Astrocyte (in vitro differentiated cells and primary cell): ENCODE data around the gene TK1. TPM values are rescaled to one million over a fixed set of nuclear protein-coding genes. Genes with fewer than 3 reads are reported as not detected.

Source experiments
- DNase-seq: peaks from one replicate; pipeline ENCODE4 v3.0.0-alpha.2; 2010; ENCODE audit warnings: low read depth
- FAIRE-seq: peaks from 2 replicates; lab custom pipeline; 2011; peaks lifted over from hg19 to GRCh38; lab: Jason Lieb, UNC
- H2AFZ ChIP-seq: 2 replicates; pipeline ENCODE4 v1.6.0; 2012; ENCODE audit warnings: low read depth, low read length, inconsistent platforms
- H3K27ac ChIP-seq: 2 replicates; pipeline ENCODE4 v1.5.1; 2011; ENCODE audit warnings: low read depth, low read length, inconsistent platforms
- H3K27me3 ChIP-seq: 2 replicates; pipeline ENCODE4 v1.6.0; 2011; ENCODE audit warnings: low read length, inconsistent platforms; ENCODE audit not compliant: insufficient read depth
- H3K36me3 ChIP-seq: 2 replicates; pipeline ENCODE4 v1.5.1; 2011; ENCODE audit warnings: low read length, inconsistent platforms; ENCODE audit not compliant: insufficient read depth
- H3K4me1 ChIP-seq: 2 replicates; pipeline ENCODE4 v1.5.1; 2011; ENCODE audit warnings: low read length, inconsistent platforms; ENCODE audit not compliant: insufficient read depth
- H3K4me2 ChIP-seq: 2 replicates; pipeline ENCODE4 v1.6.0; 2012; ENCODE audit warnings: low read length, inconsistent platforms
- H3K4me3 ChIP-seq: 2 replicates; pipeline ENCODE4 v1.5.1; 2011; ENCODE audit warnings: low read depth, mild to moderate bottlenecking, low read length, inconsistent platforms; ENCODE audit not compliant: insufficient read depth
- H3K79me2 ChIP-seq: 2 replicates; pipeline ENCODE4 v1.6.0; 2012; ENCODE audit warnings: mild to moderate bottlenecking, low read length, inconsistent platforms; ENCODE audit not compliant: insufficient read depth
- H3K9ac ChIP-seq: 2 replicates; pipeline ENCODE4 v1.6.0; 2012; ENCODE audit warnings: mild to moderate bottlenecking, low read length, inconsistent platforms
- H3K9me3 ChIP-seq: 2 replicates; pipeline ENCODE4 v1.5.1; 2012; ENCODE audit warnings: low read depth, mild to moderate bottlenecking, low read length, inconsistent platforms; ENCODE audit not compliant: insufficient read depth
- H4K20me1 ChIP-seq: 2 replicates; pipeline ENCODE4 v1.6.0; 2012; ENCODE audit warnings: low read length, inconsistent platforms; ENCODE audit not compliant: insufficient read depth
- H3K27ac Mint-ChIP-seq: one replicate; pipeline ENCODE4 v1.8.0; 2021; ENCODE audit warnings: mild to moderate bottlenecking, mixed read lengths; ENCODE audit not compliant: unreplicated experiment
- H3K27me3 Mint-ChIP-seq: one replicate; pipeline ENCODE4 v1.8.0; 2021; ENCODE audit warnings: low read depth, mixed read lengths; ENCODE audit not compliant: unreplicated experiment
- H3K36me3 Mint-ChIP-seq: one replicate; pipeline ENCODE4 v1.8.0; 2021; ENCODE audit warnings: low read depth, mixed read lengths; ENCODE audit not compliant: unreplicated experiment
- H3K4me1 Mint-ChIP-seq: one replicate; pipeline ENCODE4 v1.8.0; 2021; ENCODE audit warnings: low read depth, mixed read lengths; ENCODE audit not compliant: unreplicated experiment
- H3K4me3 Mint-ChIP-seq: one replicate; pipeline ENCODE4 v1.8.0; 2021; ENCODE audit warnings: mild to moderate bottlenecking, moderate library complexity, mixed read lengths; ENCODE audit not compliant: unreplicated experiment
- H3K9me3 Mint-ChIP-seq: one replicate; pipeline ENCODE4 v1.8.0; 2021; ENCODE audit warnings: mild to moderate bottlenecking, mixed read lengths; ENCODE audit not compliant: unreplicated experiment
- EZH2 ChIP-seq: IDR thresholded peaks from 2 replicates; pipeline ENCODE4 v1.6.1; 2012; ENCODE audit warnings: mild to moderate bottlenecking, low read length, inconsistent platforms; ENCODE audit not compliant: insufficient read depth
- total RNA-seq: library from RNA; stranded (reverse); gene quantifications from 2 replicates; pipeline ENCODE4 v1.2.1, GENCODE V29; 2021
- TF ChIP-seq, protein P1 (sequence below): IDR thresholded peaks from 2 replicates; pipeline ENCODE4 v1.5.1; 2011; ENCODE audit warnings: low read depth, mild to moderate bottlenecking, inconsistent platforms, low read length, moderate library complexity; ENCODE audit not compliant: insufficient read depth

TK1 gene
- total RNA-seq, 1 donor from 2014 or later = 7.5 TPM

DNA sequence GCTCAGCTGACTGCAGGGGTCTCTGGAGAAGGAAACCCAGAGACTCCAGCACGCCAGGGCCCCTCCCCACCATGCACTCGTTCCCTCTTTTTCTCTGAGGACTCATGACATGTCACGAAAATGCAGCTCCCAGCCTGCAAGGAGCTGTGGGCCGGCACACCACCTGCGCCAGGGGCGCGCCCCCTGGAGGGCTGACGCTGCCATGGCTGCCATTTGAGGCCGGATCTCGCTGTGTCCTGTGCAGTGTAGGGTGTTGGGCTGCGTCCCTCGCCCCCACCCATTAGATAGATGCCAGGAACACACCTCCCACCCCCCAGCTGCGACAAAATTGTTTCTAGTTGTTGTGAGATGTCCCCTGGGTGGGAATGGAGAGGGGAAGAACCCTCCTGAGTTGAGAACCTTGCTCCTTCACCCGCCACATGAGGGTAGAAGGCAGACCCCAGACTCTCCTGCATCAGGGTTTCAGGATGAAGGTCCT, 10.3 kb downstream of the TK1 start:
- H3K27me3 ChIP-seq = no peaks in the 10 kb centered on the region
- Mint-ChIP-seq H3K9me3 (no peaks in the 10 kb centered on the region), H3K4me3 (no peak overlapping the region), H3K36me3 (peaks cover 13% of the 10 kb centered on the region), H3K4me1 (peaks cover 13% of the 10 kb centered on the region), H3K27ac (no peak overlapping the region), H3K27me3 (peaks cover 2% of the 10 kb centered on the region)
- H3K9me3 ChIP-seq = no peaks in the 10 kb centered on the region
- no peak for TF ChIP-seq EZH2
- TF ChIP-seq, protein P1, sequence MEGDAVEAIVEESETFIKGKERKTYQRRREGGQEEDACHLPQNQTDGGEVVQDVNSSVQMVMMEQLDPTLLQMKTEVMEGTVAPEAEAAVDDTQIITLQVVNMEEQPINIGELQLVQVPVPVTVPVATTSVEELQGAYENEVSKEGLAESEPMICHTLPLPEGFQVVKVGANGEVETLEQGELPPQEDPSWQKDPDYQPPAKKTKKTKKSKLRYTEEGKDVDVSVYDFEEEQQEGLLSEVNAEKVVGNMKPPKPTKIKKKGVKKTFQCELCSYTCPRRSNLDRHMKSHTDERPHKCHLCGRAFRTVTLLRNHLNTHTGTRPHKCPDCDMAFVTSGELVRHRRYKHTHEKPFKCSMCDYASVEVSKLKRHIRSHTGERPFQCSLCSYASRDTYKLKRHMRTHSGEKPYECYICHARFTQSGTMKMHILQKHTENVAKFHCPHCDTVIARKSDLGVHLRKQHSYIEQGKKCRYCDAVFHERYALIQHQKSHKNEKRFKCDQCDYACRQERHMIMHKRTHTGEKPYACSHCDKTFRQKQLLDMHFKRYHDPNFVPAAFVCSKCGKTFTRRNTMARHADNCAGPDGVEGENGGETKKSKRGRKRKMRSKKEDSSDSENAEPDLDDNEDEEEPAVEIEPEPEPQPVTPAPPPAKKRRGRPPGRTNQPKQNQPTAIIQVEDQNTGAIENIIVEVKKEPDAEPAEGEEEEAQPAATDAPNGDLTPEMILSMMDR = peak; percentile 72
- peaks cover 4% of the 10 kb centered on the region for H3K4me1 ChIP-seq
- no peaks in the 10 kb centered on the region for H3K79me2 ChIP-seq
- H3K27ac ChIP-seq = no peak overlapping the region
- H2AFZ ChIP-seq = no peak overlapping the region
- H3K4me2 ChIP-seq = no peak overlapping the region
- DNase-seq (no peak), FAIRE-seq (no peak)
- H4K20me1 ChIP-seq = peaks cover 3% of the 10 kb centered on the region
- H3K4me3 ChIP-seq = no peak overlapping the region
- H3K9ac ChIP-seq = no peak overlapping the region
- peaks cover 4% of the 10 kb centered on the region for H3K36me3 ChIP-seq

DNA sequence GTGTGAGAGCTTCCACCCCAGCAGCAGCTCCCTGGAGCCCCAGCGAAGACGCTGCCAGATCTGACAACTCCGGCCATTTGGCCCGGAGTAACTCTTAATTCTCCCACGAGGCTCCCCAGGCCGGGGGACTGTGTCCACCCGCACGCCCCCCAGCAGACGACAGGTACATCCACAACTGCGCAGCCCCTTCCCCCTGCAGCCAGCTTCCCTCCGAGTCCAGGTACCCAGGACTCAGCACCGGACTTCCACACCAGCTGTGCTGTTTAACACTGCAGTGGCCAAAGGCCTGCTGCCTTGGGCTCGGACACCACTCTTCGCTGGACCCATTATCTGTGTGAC, 11.2 kb downstream of the TK1 start:
- H3K9me3 ChIP-seq = no peaks in the 10 kb centered on the region
- FAIRE-seq (no peak), DNase-seq (no peak)
- no peaks in the 10 kb centered on the region for H3K27me3 ChIP-seq
- H3K4me2 ChIP-seq = no peak overlapping the region
- Mint-ChIP-seq H3K27me3 (peaks cover 2% of the 10 kb centered on the region), H3K27ac (no peak overlapping the region), H3K4me3 (no peak overlapping the region), H3K36me3 (peaks cover 13% of the 10 kb centered on the region), H3K4me1 (peaks cover 13% of the 10 kb centered on the region), H3K9me3 (no peaks in the 10 kb centered on the region)
- peaks cover under 1% of the 10 kb centered on the region for H3K36me3 ChIP-seq
- H3K4me1 ChIP-seq = peaks cover 4% of the 10 kb centered on the region
- H3K9ac ChIP-seq = no peak overlapping the region
- H2AFZ ChIP-seq = no peak overlapping the region
- no peaks in the 10 kb centered on the region for H3K79me2 ChIP-seq
- peaks cover 7% of the 10 kb centered on the region for H4K20me1 ChIP-seq
- H3K4me3 ChIP-seq = no peak overlapping the region
- TF ChIP-seq, protein P1 = no peak
- no peak for TF ChIP-seq EZH2
- H3K27ac ChIP-seq = no peak overlapping the region

- Histone ChIP-seq H3K4me1 (peaks cover 4% of the 10 kb centered on the region), H3K4me2 (no peak overlapping the region), H3K9me3 (no peaks in the 10 kb centered on the region), H2AFZ (no peak overlapping the region), H3K79me2 (no peaks in the 10 kb centered on the region), H3K36me3 (no peaks in the 10 kb centered on the region), H4K20me1 (peaks cover 9% of the 10 kb centered on the region), H3K27ac (no peak overlapping the region), H3K9ac (no peak overlapping the region), H3K4me3 (no peak overlapping the region), H3K27me3 (no peaks in the 10 kb centered on the region)
- Mint-ChIP-seq H3K4me3 (no peak overlapping the region), H3K27ac (no peak overlapping the region), H3K9me3 (no peaks in the 10 kb centered on the region), H3K27me3 (peaks cover 2% of the 10 kb centered on the region), H3K36me3 (peaks cover 13% of the 10 kb centered on the region), H3K4me1 (peaks cover 13% of the 10 kb centered on the region)
- FAIRE-seq (no peak), DNase-seq (no peak)
- no peak for TF ChIP-seq EZH2
- TF ChIP-seq, protein P1 = no peak
These were observed 11.8 kb downstream of the TK1 start for GRCh38 chr17:78174870-78175642.
